Epithelial cell of prostate (primary cell): ENCODE measurements around the gene PRPF40B.
"Not testable (repeated sequence)": the region's sequence is repeated elsewhere in the genome, so short reads cannot be mapped to it uniquely, and the experiment has no call there.

ENCODE experiments used
- DNase-seq: peaks from one replicate; pipeline ENCODE4 v3.0.0-alpha.2; 2011; ENCODE audit warnings: low read depth, low spot score
- H3K27ac ChIP-seq: fragments of 450-650 bp; 2 replicates; pipeline ENCODE4 v1.5.1; 2017; ENCODE audit warnings: mild to moderate bottlenecking

Gene PRPF40B

GRCh38 chr12:49623142-49623904 lies at the start of gene PRPF40B:
TSS of gene PRPF40B (plus strand) at chr12:49623561. CDS start at chr12:49623591, 30 bp downstream.
- DNase-seq, result no peak
- H3K27ac ChIP-seq, result peak within 1 kb of the TSS; percentile 81

- no peak overlapping the region for H3K27ac ChIP-seq
- DNase-seq, result no peak
Measured at GRCh38 chr12:49577589-49578315, 45.6 kb upstream of the PRPF40B start.

GRCh38 chr12:49578471-49579112 lies 44.8 kb upstream of the PRPF40B start:
- DNase-seq, result no peak
- H3K27ac ChIP-seq, result no peak overlapping the region

GRCh38 chr12:49580572-49581535 lies 42.5 kb upstream of the PRPF40B start:
- no peak overlapping the region for H3K27ac ChIP-seq
- DNase-seq, result no peak

- H3K27ac ChIP-seq, result no peak overlapping the region
- DNase-seq, result no peak
Measured at GRCh38 chr12:49582201-49582600, 41.2 kb upstream of the PRPF40B start.

- no peak overlapping the region for H3K27ac ChIP-seq
- no peak for DNase-seq
Measured at GRCh38 chr12:49582850-49583249, 40.5 kb upstream of the PRPF40B start.

GRCh38 chr12:49583366-49584094 lies 39.8 kb upstream of the PRPF40B start:
- no peak for DNase-seq
- H3K27ac ChIP-seq, result no peak overlapping the region

GRCh38 chr12:49584591-49584990 lies 38.8 kb upstream of the PRPF40B start:
- no peak overlapping the region for H3K27ac ChIP-seq

GRCh38 chr12:49585477-49586459 lies 37.6 kb upstream of the PRPF40B start:
- no peak overlapping the region for H3K27ac ChIP-seq
- DNase-seq, result no peak

More at GRCh38 chr12:49584591-49584990, 38.8 kb upstream of the PRPF40B start:
- DNase-seq, result no peak

- H3K27ac ChIP-seq, result no peak overlapping the region
- no peak for DNase-seq
Measured at GRCh38 chr12:49587174-49587908, 36.0 kb upstream of the PRPF40B start.

- no peak overlapping the region for H3K27ac ChIP-seq
- DNase-seq, result no peak
Measured at GRCh38 chr12:49588281-49588680, 35.1 kb upstream of the PRPF40B start.

GRCh38 chr12:49588721-49589516 lies 34.4 kb upstream of the PRPF40B start:
- DNase-seq, result no peak
- no peak overlapping the region for H3K27ac ChIP-seq

GRCh38 chr12:49598527-49598926 lies 24.8 kb upstream of the PRPF40B start:
- no peak for DNase-seq

GRCh38 chr12:49599961-49600360 lies 23.4 kb upstream of the PRPF40B start:
- no peak overlapping the region for H3K27ac ChIP-seq
- DNase-seq, result no peak

More at GRCh38 chr12:49598527-49598926, 24.8 kb upstream of the PRPF40B start:
- no peak overlapping the region for H3K27ac ChIP-seq

- DNase-seq, result no peak
- no peak overlapping the region for H3K27ac ChIP-seq
Measured at GRCh38 chr12:49603721-49604120, 19.6 kb upstream of the PRPF40B start.

- no peak overlapping the region for H3K27ac ChIP-seq
- no peak for DNase-seq
Measured at GRCh38 chr12:49604856-49605255, 18.5 kb upstream of the PRPF40B start.

- not testable (repeated sequence) for H3K27ac ChIP-seq, DNase-seq
Measured at GRCh38 chr12:49605539-49605938, 17.8 kb upstream of the PRPF40B start, which contains the start of gene FAM186B. TSS of gene FAM186B (minus strand) at chr12:49605639. CDS start at chr12:49605477, 162 bp downstream.
